Measurements from ENCODE around the gene PLSCR1.

Gene PLSCR1

GRCh38 chr3:146554151-146554760 lies 9.8 kb upstream of the PLSCR1 start:
- ChIA-PET CTCF (no interaction called here), POLR2A (interaction anchor here (1.0 to 1.2 kb wide), 2 partner anchors 10 to 11 kb away, joined by 3 read pairs; partner anchors contain the start of gene PLSCR1)
- TF ChIP-seq NFRKB (IDR thresholded peaks at IDR 0.05) (no peak), SP1 (IDR thresholded peaks at IDR 0.05) (no peak), ZNF384 (IDR thresholded peaks at IDR 0.05) (no peak), ARNT (IDR thresholded peaks at IDR 0.05) (no peak), FOXA1 (IDR thresholded peaks at IDR 0.05) (no peak), PKNOX1 (IDR thresholded peaks at IDR 0.05) (no peak), L3MBTL2 (conservative IDR thresholded peaks at IDR 0.05) (no peak), TARDBP (IDR thresholded peaks at IDR 0.05) (no peak), BHLHE40 (IDR thresholded peaks at IDR 0.05; ENCODE audit: borderline replicate concordance) (no peak), LEF1 (IDR thresholded peaks at IDR 0.05; ENCODE audit: borderline replicate concordance) (no peak), SUZ12 (IDR thresholded peaks at IDR 0.05) (no peak)
- no peak for DNase-seq (ENCODE audit: extremely low spot score)

GRCh38 chr3:146550743-146551510 lies 6.5 kb upstream of the PLSCR1 start:
- TF ChIP-seq FOXM1 (IDR thresholded peaks at IDR 0.05; ENCODE audit: borderline replicate concordance) (no peak), PKNOX1 (IDR thresholded peaks at IDR 0.05) (no peak), SP1 (IDR thresholded peaks at IDR 0.05) (no peak), ZNF384 (IDR thresholded peaks at IDR 0.05) (no peak), SUZ12 (IDR thresholded peaks at IDR 0.05) (no peak), CTBP1 (IDR thresholded peaks at IDR 0.05; ENCODE audit: borderline replicate concordance) (no peak), L3MBTL2 (conservative IDR thresholded peaks at IDR 0.05) (no peak), BHLHE40 (IDR thresholded peaks at IDR 0.05; ENCODE audit: borderline replicate concordance) (no peak), FOXK2 (IDR thresholded peaks at IDR 0.05) (no peak), TARDBP (IDR thresholded peaks at IDR 0.05) (no peak), ELF4 (IDR thresholded peaks at IDR 0.05) (no peak), HDGF (IDR thresholded peaks at IDR 0.05; ENCODE audit: borderline replicate concordance) (no peak), ARNT (IDR thresholded peaks at IDR 0.05) (no peak), NFRKB (IDR thresholded peaks at IDR 0.05) (no peak), LEF1 (IDR thresholded peaks at IDR 0.05; ENCODE audit: borderline replicate concordance) (no peak), FOXA1 (IDR thresholded peaks at IDR 0.05) (no peak)
- ChIA-PET POLR2A (no interaction called here), CTCF (no interaction called here)
- DNase-seq (ENCODE audit: extremely low spot score) = no peak

- no peak for TF ChIP-seq BHLHE40 (IDR thresholded peaks at IDR 0.05; ENCODE audit: borderline replicate concordance)
- no peak for DNase-seq (ENCODE audit: extremely low spot score)
- POLR2A ChIA-PET = no interaction called here
- CTCF ChIA-PET = no interaction called here
These were observed 5.7 kb upstream of the PLSCR1 start for GRCh38 chr3:146550070-146550615.

GRCh38 chr3:146547235-146547835 lies 2.9 kb upstream of the PLSCR1 start:
- ChIA-PET CTCF (no interaction called here), POLR2A (no interaction called here)
- DNase-seq (ENCODE audit: extremely low spot score) = no peak
- no peak for TF ChIP-seq CTBP1 (IDR thresholded peaks at IDR 0.05; ENCODE audit: borderline replicate concordance)
- TF ChIP-seq ZNF384 (IDR thresholded peaks at IDR 0.05) = no peak
- no peak for TF ChIP-seq ARNT (IDR thresholded peaks at IDR 0.05)
- no peak for TF ChIP-seq SP1 (IDR thresholded peaks at IDR 0.05)
- no peak for TF ChIP-seq BHLHE40 (IDR thresholded peaks at IDR 0.05; ENCODE audit: borderline replicate concordance)

- CTCF ChIA-PET = no interaction called here
- DNase-seq (ENCODE audit: extremely low spot score) = no peak
- TF ChIP-seq ARNT (IDR thresholded peaks at IDR 0.05) = no peak
- no peak for TF ChIP-seq LEF1 (IDR thresholded peaks at IDR 0.05; ENCODE audit: borderline replicate concordance)
- no peak for TF ChIP-seq ZNF384 (IDR thresholded peaks at IDR 0.05)
- no peak for TF ChIP-seq FOXK2 (IDR thresholded peaks at IDR 0.05)
- TF ChIP-seq SUZ12 (IDR thresholded peaks at IDR 0.05) = no peak
- no peak for TF ChIP-seq NFRKB (IDR thresholded peaks at IDR 0.05)
- no peak for TF ChIP-seq HDGF (IDR thresholded peaks at IDR 0.05; ENCODE audit: borderline replicate concordance)
- no peak for TF ChIP-seq L3MBTL2 (conservative IDR thresholded peaks at IDR 0.05)
- no peak for TF ChIP-seq SP1 (IDR thresholded peaks at IDR 0.05)
- no peak for TF ChIP-seq BHLHE40 (IDR thresholded peaks at IDR 0.05; ENCODE audit: borderline replicate concordance)
- TF ChIP-seq ELF4 (IDR thresholded peaks at IDR 0.05) = no peak
- TF ChIP-seq FOXM1 (IDR thresholded peaks at IDR 0.05; ENCODE audit: borderline replicate concordance) = no peak
- no peak for TF ChIP-seq TARDBP (IDR thresholded peaks at IDR 0.05)
- no peak for TF ChIP-seq CTBP1 (IDR thresholded peaks at IDR 0.05; ENCODE audit: borderline replicate concordance)
- no peak for TF ChIP-seq FOXA1 (IDR thresholded peaks at IDR 0.05)
- TF ChIP-seq PKNOX1 (IDR thresholded peaks at IDR 0.05) = no peak
- POLR2A ChIA-PET = no interaction called here
These were observed 2.1 kb upstream of the PLSCR1 start for GRCh38 chr3:146546366-146546965.
